Breast epithelium (tissue), 3 donors: Measurements from ENCODE around the gene OBP2A.

Experiments used
- CTCF ChIP-seq, 3 donors: fragments of 450-650 bp; IDR thresholded peaks; one replicate each; pipeline ENCODE4 v1.5.1; 2016 to 2017; ENCODE audit warnings: antibody characterized with exemption in 3 of 3, mild to moderate bottlenecking in 3 of 3, moderate library complexity in 3 of 3
- POLR2A ChIP-seq: fragments of 450-650 bp; IDR thresholded peaks from one replicate; pipeline ENCODE4 v1.6.1; 2016; ENCODE audit warnings: antibody characterized with exemption, mild to moderate bottlenecking, moderate library complexity
- POLR2AphosphoS5 ChIP-seq, 3 donors: sonication (generic); formaldehyde crosslinking; IDR thresholded peaks; one replicate each; pipeline ENCODE4 v1.6.1; 2017; ENCODE audit warnings: antibody characterized with exemption in 3 of 3

GRCh38 chr9:135512904-135513303 is 33.0 kb upstream of the OBP2A start:
- TF ChIP-seq CTCF (IDR thresholded peaks at IDR 0.05) (no peak), POLR2A (no peak), POLR2AphosphoS5 (IDR thresholded peaks at IDR 0.05) (no peak)
